Upper lobe of left lung (tissue), 6 donors: ENCODE results near the gene RDX. TPM values are rescaled to one million over a fixed set of nuclear protein-coding genes. Genes with fewer than 3 reads are reported as not detected.

Source experiments
- ATAC-seq, 2 donors: fragments of 200-7000 bp; cut with Tn5 transposase; one replicate each; pipeline ENCODE4 v1.9.1; 2022; ENCODE audit warnings: mild to moderate bottlenecking in 2 of 2, moderate library complexity in 2 of 2; ENCODE audit not compliant: low FRiP score in 2 of 2
- DNase-seq, 2 donors: peaks; one replicate each; pipeline ENCODE4 v3.0.0-alpha.2; 2019 to 2020
- H3K27ac ChIP-seq, 4 donors: fragments of 200-600 bp; sonication (generic); one replicate each; pipeline ENCODE4 v1.5.1; 2016 to 2019
- H3K27me3 ChIP-seq, 4 donors: fragments of 200-600 bp; sonication (generic); one replicate each; pipeline ENCODE4 v1.5.1; 2017 to 2019
- H3K36me3 ChIP-seq, 4 donors: fragments of 200-600 bp; sonication (generic); one replicate each; pipeline ENCODE4 v1.5.1; 2016 to 2019
- H3K4me1 ChIP-seq, 4 donors: fragments of 200-600 bp; sonication (generic); one replicate each; pipeline ENCODE4 v1.5.1; 2018 to 2019
- H3K4me3 ChIP-seq, 4 donors: fragments of 200-600 bp; sonication (generic); one replicate each; pipeline ENCODE4 v1.5.1; 2017 to 2019; ENCODE audit warnings: mild to moderate bottlenecking in 2 of 4, moderate library complexity in 1 of 4
- H3K9me3 ChIP-seq, 4 donors: fragments of 200-600 bp; sonication (generic); one replicate each; pipeline ENCODE4 v1.5.1; 2018 to 2019
- EP300 ChIP-seq, 4 donors: sonication (generic); formaldehyde crosslinking; IDR thresholded peaks; one replicate each; pipeline ENCODE4 v1.5.1; 2017; ENCODE audit warnings: antibody characterized with exemption in 4 of 4, control low read depth in 2 of 4
- POLR2A ChIP-seq, 4 donors: fragments of 450-650 bp; IDR thresholded peaks; one replicate each; pipeline ENCODE4 v1.5.1; 2016 to 2017; ENCODE audit warnings: antibody characterized with exemption in 4 of 4, mild to moderate bottlenecking in 2 of 4
- POLR2AphosphoS5 ChIP-seq, 2 donors: sonication (generic); formaldehyde crosslinking; IDR thresholded peaks; one replicate each; pipeline ENCODE4 v1.5.1; 2017; ENCODE audit warnings: antibody characterized with exemption in 2 of 2
- WGBS, 2 donors: methylation state at CpG; one replicate each; pipeline ENCODE4 v1.1.5; 2017 to 2018; 5-methylcytosine and 5-hydroxymethylcytosine counted together
- total RNA-seq, 6 donors: library from RNA; depleted of rRNA in 4 of 6; stranded (reverse); fragments of >200 nt in 4 of 6; gene quantifications; one replicate each; pipeline versions ENCODE4 v1.1.0 to v1.2.1, GENCODE V29; 2016 to 2021
- TF ChIP-seq, protein P1 (sequence below), 6 experiments: fragments of 450-650 bp in 4 of 6; fragments of 200-600 bp in 2 of 6; sonication (generic) in 2 of 6; IDR thresholded peaks; one replicate each; pipeline ENCODE4 v1.5.1; 2016 to 2019; ENCODE audit warnings: antibody characterized with exemption in 6 of 6
- donor health status: DM: no; HTN: no; CAD: no; lungs with moderate emphysema.
- donor health status: DM: no; HTN: yes; CAD: no; lungs with severe emphysema.

The RDX gene
- total RNA-seq, 6 donors from 2014 or later: 113 to 142 (median 121) TPM

DNA sequence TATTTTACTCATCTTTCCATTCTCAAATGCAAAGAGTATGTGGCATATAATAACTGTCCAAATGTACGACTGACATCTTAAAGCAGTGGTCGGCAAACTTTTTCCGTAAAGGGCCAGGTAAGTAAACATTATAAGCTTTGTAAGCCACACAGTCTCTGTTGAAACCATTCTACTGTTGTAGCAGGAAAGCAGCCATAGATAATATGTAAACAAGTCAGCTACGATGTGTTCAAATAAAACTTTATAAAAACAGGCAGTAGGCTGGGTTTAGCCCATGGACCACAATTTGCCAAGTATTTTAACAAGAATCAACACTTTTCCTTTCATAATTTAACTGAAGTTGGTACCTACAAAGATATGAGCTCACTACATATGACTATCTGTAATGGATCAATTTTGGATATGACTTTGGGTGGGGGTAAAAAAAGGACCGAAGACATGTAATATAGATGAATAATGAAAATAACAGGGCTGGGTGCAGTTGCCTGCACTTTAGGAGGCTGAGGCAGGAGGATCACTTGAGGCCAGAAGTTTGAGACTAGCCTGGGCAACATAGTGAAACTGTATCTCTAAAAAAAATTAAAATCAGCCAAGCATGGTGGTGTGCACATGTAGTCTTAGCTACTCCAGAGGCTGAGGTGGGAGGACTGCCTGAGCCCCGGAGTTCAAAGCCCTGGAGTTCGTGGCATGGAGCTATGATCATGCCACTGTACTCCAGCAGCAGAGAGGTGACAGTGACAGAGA lies 5.7 kb downstream of the RDX start:
- no peak overlapping the region for H3K4me3 ChIP-seq
- no peaks in the 10 kb centered on the region for H3K9me3 ChIP-seq
- DNase-seq (no peak), ATAC-seq (no peak)
- peaks cover 20 to 64% (median 40%) of the 10 kb centered on the region in 4 donors for H3K4me1 ChIP-seq
- no peak for TF ChIP-seq POLR2A (IDR thresholded peaks at IDR 0.05)
- no peak for TF ChIP-seq POLR2AphosphoS5 (IDR thresholded peaks at IDR 0.05)
- TF ChIP-seq EP300 (IDR thresholded peaks at IDR 0.05): no peak
- TF ChIP-seq, protein P1, sequence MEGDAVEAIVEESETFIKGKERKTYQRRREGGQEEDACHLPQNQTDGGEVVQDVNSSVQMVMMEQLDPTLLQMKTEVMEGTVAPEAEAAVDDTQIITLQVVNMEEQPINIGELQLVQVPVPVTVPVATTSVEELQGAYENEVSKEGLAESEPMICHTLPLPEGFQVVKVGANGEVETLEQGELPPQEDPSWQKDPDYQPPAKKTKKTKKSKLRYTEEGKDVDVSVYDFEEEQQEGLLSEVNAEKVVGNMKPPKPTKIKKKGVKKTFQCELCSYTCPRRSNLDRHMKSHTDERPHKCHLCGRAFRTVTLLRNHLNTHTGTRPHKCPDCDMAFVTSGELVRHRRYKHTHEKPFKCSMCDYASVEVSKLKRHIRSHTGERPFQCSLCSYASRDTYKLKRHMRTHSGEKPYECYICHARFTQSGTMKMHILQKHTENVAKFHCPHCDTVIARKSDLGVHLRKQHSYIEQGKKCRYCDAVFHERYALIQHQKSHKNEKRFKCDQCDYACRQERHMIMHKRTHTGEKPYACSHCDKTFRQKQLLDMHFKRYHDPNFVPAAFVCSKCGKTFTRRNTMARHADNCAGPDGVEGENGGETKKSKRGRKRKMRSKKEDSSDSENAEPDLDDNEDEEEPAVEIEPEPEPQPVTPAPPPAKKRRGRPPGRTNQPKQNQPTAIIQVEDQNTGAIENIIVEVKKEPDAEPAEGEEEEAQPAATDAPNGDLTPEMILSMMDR (IDR thresholded peaks at IDR 0.05): no peak
- no peaks in the 10 kb centered on the region for H3K27me3 ChIP-seq
- no peak overlapping the region for H3K27ac ChIP-seq
- no peaks in the 10 kb centered on the region for H3K36me3 ChIP-seq
- WGBS, 2 donors: 85 to 89% methylated on average over 7 of the region's 7 CpGs

DNA sequence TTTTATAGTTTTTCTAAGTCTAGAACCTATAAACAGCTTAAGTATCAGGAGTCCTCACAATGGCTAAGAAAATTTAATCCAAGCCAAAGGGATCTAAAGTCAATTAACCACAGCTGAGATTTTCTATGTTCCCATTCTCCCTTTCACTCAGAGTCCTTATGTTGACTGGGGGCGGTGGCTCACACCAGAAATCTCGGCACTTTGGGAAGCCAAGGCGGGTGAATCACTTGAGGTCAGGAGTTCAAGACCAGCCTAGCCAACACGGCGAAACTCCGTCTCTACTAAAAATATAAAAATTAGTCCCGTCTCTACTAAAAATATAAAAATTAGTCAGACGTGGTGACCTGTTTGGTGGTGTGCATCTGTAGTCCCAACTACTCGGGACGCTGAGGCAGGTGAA lies 6.9 kb downstream of the RDX start:
- Histone ChIP-seq H3K27me3 (no peaks in the 10 kb centered on the region), H3K9me3 (no peaks in the 10 kb centered on the region), H3K36me3 (no peaks in the 10 kb centered on the region), H3K27ac (no peak overlapping the region), H3K4me3 (no peak overlapping the region), H3K4me1 (peaks cover 14 to 54% (median 34%) of the 10 kb centered on the region in 4 donors)
- WGBS, 2 donors: 84 to 89% methylated on average over 10 of the region's 10 CpGs
- no peak for ATAC-seq
- DNase-seq: no peak
- TF ChIP-seq POLR2A (IDR thresholded peaks at IDR 0.05): no peak
- no peak for TF ChIP-seq EP300 (IDR thresholded peaks at IDR 0.05)
- no peak for TF ChIP-seq POLR2AphosphoS5 (IDR thresholded peaks at IDR 0.05)
- TF ChIP-seq, protein P1 (IDR thresholded peaks at IDR 0.05): no peak

DNA sequence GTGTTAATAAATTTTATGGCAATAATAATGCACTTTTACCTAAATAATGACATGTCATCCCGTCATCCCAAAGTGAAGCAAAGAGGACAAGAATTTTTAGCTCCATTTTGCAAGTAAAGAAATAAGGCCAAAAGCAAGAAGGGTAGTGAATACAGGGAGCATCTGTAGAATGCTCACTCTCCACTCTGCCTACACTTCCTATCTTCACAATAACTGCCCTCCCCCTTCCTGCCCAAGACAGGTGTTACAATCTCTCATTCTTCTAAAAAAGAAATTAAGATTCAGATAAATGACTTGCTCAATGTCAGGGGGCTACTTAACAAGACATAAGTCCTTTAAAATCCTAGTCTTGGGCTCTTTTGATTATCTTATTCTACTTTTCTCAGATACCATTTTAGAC lies 8.9 kb downstream of the RDX start:
- H3K9me3 ChIP-seq: no peaks in the 10 kb centered on the region
- H3K4me1 ChIP-seq: peaks cover 12 to 38% (median 24%) of the 10 kb centered on the region in 4 donors
- no peak overlapping the region for H3K27ac ChIP-seq
- WGBS, 2 donors: 69 to 94% methylated on average over 1 of the region's 1 CpG
- DNase-seq: no peak
- TF ChIP-seq EP300 (IDR thresholded peaks at IDR 0.05): no peak
- no peak for TF ChIP-seq POLR2A (IDR thresholded peaks at IDR 0.05)
- TF ChIP-seq, protein P1 (IDR thresholded peaks at IDR 0.05): no peak
- TF ChIP-seq POLR2AphosphoS5 (IDR thresholded peaks at IDR 0.05): no peak
- H3K27me3 ChIP-seq: no peaks in the 10 kb centered on the region
- ATAC-seq: no peak
- no peaks in the 10 kb centered on the region for H3K36me3 ChIP-seq
- H3K4me3 ChIP-seq: no peak overlapping the region

DNA sequence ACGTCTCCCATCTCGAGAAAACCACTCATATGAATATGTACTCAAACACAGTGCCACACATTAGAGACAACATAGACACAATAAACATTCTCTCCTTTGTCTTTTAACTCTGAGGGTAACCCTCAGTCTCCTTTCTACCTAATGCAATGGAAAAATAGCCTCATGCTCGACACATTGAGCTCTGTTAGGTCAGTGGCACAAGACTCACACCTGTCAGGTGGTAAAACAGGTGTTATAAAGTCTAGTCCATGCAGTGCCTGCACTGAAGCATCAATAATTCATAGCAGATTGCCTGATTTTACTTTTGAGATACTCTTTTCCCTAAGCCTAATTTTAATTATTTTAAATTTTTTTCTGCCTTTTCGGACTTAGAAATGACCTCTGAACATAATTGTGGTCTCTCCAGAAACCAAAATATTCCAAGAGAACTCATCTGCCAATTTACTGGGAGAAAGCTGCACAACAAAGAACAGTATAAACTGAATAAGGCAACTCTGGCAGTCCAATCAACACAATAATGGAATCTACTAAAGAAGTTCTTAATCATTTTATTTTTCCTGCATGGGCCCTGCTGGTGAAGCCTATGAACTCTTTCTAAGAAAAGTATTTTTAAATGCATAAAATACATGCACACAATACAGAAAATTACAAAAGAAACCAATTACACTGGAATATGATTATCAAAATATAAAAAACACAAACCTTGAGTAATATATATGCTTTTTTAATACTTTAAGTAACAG lies 9.9 kb downstream of the RDX start:
- Histone ChIP-seq H3K9me3 (no peaks in the 10 kb centered on the region), H3K36me3 (no peaks in the 10 kb centered on the region), H3K27ac (no peak overlapping the region), H3K27me3 (no peaks in the 10 kb centered on the region), H3K4me3 (no peak overlapping the region), H3K4me1 (peaks cover 11 to 30% (median 20%) of the 10 kb centered on the region in 4 donors)
- 72% methylated on average over 4 of the region's 4 CpGs for WGBS, 2 donors
- TF ChIP-seq POLR2AphosphoS5 (IDR thresholded peaks at IDR 0.05): no peak
- TF ChIP-seq POLR2A (IDR thresholded peaks at IDR 0.05): no peak
- TF ChIP-seq, protein P1 (IDR thresholded peaks at IDR 0.05): no peak
- TF ChIP-seq EP300 (IDR thresholded peaks at IDR 0.05): no peak
- ATAC-seq (no peak), DNase-seq (no peak)
